NCI-H526 treated with DMSO at 0.1 percent for 48 hours (cell line): ENCODE data around the gene TMEM74B.

ENCODE experiments used
- DNase-seq: peaks from one replicate; lab custom pipeline; 2025; lab: John Stamatoyannopoulos, UW

The TMEM74B gene

DNA sequence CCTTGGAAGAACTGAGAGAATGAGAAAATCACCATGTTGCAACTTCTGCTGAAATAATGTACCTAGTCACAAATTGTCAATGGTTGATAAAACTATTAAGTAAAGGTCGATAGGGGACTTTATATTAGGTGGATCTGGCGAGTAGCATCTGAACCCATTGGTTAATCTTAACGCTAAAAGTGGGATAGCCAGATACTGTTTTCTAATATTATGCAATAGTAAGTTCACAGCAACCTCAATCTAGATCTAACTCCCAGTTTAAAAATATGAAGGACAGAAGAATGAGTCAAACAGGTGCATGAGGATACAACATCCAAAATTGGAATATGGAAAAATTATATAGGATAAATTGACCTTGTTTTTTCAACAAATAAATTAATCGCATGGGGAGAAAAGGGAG, 47.5 kb downstream of the TMEM74B start:
- no peak for DNase-seq

DNA sequence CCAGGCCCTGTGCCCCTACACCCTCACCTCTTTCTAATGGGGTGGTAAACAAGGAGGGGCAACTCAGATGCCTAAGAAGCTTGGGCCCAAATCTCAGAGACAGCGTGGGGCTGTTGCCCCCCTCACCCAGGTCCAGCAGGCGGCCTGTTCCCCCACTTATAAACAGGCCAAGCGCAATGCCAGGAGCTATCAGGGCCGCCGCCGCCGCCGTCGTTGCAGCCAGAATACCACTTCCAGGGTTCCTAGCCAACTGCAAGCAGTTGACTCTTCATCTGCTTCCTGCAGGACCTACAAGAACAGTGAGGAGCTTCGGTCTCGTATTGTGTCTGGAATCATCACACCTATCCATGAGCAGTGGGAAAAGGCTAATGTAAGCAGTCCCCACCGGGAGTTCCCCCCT, 49.9 kb downstream of the TMEM74B start:
- DNase-seq, result no peak

DNA sequence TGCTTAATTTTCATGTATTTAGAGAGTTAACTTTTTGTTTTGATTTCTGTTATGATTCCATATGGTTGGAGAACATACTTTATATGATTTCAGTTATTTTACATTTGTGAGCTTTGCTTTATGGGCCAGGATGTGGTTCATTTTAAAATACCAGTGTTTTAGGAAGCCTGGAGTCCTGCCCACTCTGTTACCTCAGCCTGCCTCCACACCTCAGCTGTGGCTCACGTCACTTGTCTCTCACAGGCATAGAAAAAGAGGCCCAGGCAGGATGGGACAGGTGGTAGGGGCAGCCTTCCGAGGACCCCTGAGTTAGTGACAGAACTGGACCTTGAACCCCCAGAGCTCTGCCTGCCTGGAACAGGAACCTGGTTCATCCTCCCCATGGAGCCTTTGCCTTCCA, 50.4 kb downstream of the TMEM74B start:
- no peak for DNase-seq

DNA sequence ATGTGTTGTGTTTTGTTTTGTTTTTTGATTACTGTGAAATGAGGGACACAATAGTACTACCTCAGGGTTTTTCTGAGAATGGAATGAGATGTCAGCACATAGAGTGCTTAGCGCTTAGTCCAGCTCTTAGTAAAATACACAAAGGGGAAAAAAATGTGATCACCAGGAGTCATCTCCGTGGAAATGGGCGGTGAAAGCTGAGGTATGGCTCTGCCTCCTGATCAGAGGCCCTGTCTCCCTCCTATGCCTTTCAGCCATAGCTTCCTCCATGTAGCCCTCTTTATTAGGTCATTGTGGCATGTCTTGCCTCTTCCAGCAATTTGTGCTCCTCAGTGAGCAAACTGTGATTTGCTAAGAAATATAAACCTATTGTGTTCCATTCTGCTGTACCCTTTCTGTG, 53.4 kb downstream of the TMEM74B start:
- DNase-seq, result no peak

DNA sequence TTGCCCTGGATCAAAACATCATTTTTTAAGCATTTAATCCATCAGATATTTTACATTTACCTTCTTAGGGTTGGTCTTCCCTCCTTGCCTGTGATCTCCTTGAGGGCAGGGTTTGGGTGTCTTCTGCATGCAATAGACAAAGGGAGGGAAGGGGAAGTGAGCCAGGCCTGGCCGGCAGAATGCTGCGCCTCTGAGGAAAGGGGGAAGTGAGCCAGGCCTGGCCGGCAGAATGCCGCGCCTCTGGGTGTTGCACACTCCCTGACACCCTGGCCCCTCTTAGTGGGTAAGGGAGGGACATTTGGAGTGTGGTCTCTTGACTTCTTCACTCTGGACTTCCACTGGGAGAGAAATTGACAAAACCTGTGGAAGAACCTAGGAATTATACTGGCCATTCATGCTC, 53.9 kb downstream of the TMEM74B start:
- DNase-seq, result no peak
